ENCODE measurements around the gene SYT8.

SYT8 gene

DNA sequence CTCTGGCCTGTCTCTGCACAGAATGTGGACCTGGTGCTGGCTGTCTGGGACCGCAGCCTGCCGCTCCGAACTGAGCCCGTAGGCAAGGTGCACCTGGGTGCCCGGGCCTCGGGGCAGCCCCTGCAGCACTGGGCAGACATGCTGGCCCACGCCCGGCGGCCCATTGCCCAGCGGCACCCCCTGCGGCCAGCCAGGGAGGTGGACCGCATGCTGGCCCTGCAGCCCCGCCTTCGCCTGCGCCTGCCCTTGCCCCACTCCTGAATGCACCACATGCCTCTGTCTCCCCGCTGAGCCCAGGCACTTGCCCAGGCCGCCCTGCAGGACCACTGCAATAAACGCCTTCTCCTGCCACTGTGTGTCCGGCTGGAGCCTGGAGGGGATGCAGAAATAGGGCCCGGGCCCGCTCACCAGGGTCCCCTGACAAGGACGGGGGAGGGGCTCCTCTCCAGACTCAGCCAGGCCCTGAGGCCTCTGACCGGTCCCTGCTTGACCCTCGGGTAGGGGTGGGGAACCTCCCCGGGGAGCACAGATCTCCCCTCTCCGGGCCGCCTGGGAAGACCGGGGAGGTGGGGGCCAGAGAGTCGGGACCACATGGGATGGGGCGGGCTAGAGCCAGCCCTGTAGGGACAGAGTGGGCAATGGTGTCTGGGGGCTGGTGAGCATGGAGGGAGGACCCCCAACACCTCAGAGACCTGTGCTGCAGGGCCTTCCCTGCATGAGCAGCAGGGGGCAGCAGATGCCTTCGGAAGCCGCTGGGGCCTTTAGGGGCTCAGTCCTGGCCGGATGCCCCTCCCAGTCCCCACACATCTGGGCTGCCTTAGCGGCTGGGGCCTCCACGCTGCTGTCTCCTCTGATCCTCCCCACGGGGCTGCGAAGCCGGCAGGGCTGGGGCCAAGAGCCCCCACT lies 2.6 kb downstream of the SYT8 start:
- TF ChIP-seq, protein P1, sequence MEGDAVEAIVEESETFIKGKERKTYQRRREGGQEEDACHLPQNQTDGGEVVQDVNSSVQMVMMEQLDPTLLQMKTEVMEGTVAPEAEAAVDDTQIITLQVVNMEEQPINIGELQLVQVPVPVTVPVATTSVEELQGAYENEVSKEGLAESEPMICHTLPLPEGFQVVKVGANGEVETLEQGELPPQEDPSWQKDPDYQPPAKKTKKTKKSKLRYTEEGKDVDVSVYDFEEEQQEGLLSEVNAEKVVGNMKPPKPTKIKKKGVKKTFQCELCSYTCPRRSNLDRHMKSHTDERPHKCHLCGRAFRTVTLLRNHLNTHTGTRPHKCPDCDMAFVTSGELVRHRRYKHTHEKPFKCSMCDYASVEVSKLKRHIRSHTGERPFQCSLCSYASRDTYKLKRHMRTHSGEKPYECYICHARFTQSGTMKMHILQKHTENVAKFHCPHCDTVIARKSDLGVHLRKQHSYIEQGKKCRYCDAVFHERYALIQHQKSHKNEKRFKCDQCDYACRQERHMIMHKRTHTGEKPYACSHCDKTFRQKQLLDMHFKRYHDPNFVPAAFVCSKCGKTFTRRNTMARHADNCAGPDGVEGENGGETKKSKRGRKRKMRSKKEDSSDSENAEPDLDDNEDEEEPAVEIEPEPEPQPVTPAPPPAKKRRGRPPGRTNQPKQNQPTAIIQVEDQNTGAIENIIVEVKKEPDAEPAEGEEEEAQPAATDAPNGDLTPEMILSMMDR (IDR thresholded peaks at IDR 0.05; ENCODE audit: unreplicated experiment in 3 of 3), result peak; percentile 88 to 96 (median 92)
- Mint-ChIP-seq H3K4me3 (no peak overlapping the region), H3K4me1 (peaks cover 12% of the 10 kb centered on the region), H3K27ac (peak overlapping the region in 2 of 3 experiments; percentile 47 to 77), H3K27me3 (ENCODE audit: low read depth) (peaks cover 4% of the 10 kb centered on the region), H3K36me3 (ENCODE audit: low read depth) (no peaks in the 10 kb centered on the region), H3K9me3 (no peaks in the 10 kb centered on the region)

DNA sequence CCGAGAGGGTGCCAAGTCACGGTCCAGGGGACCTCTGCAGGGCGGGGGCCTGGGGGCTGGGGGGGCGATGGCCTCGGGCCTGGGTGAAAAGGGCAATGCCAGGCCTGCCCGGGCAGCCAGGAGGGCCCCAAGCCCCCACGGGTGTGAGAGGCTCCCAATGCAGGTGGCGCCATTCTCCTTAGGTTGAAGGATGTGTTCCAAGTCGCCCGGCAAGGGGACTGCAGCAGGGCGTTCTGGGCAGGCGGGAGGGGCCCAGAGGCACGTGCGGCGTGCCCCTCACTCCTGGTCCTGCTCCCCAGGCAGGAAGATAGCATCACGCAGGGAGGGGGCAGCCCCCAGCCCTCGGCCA lies 3.3 kb downstream of the SYT8 start:
- Mint-ChIP-seq H3K9me3 (no peaks in the 10 kb centered on the region), H3K27ac (peak overlapping the region in 1 of 3 experiments; percentile 47), H3K4me3 (no peak overlapping the region), H3K4me1 (peaks cover 9% of the 10 kb centered on the region), H3K27me3 (ENCODE audit: low read depth) (peaks cover 4% of the 10 kb centered on the region), H3K36me3 (ENCODE audit: low read depth) (no peaks in the 10 kb centered on the region)
- TF ChIP-seq, protein P1 (IDR thresholded peaks at IDR 0.05; ENCODE audit: unreplicated experiment in 3 of 3), result peak in 1 of 3 experiments; percentile 41

DNA sequence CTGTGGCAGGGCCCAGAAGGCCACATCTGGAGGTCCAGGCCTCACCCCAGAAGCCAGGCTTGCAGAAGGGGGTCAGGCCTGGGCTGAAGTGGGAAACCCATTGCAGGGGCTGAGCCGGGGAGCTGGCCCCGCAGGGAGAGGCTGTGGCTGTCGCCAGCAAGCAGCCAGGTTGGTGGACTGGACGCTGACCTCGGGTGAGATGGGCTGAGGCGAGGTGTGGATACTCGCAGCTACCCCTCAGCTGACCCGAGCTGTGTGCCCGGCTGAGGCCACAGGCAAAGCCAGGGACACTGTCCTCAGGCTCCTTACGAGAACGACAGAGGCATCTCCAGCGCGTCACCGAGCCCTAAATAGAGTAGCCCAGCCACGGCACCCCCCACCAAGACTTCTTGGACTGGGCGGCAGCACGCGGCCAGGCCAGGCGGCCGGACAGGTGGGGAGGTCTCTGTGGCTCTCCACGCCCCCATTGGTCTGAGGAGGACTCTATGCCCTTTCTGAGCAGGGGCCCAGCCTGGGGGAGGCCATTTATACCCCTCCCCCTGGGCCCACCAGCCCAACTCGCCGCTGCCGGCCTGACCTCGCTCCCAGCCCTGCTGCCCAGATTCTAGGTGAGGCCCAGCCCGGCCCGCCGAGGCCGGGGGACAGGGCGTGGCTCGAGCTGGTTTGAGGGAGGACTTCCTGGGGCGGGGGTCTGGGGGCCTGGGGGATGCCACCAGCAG lies 3.8 kb downstream of the SYT8 start, which contains the start of gene TNNI2:
Gene TNNI2 (plus strand): TSS at position 556 of the 719 bp plus-strand sequence. CDS start 716 bp downstream, outside the sequence.
- Mint-ChIP-seq H3K4me3 (peak within 1 kb of the TSS in 2 of 3 experiments; percentile 60 to 74), H3K36me3 (ENCODE audit: low read depth) (no peaks in the 10 kb centered on the region), H3K27me3 (ENCODE audit: low read depth) (peaks cover 2% of the 10 kb centered on the region), H3K27ac (peak within 1 kb of the TSS in 2 of 3 experiments; percentile 47 to 77), H3K4me1 (peaks cover 7% of the 10 kb centered on the region), H3K9me3 (no peaks in the 10 kb centered on the region)
- TF ChIP-seq, protein P1 (IDR thresholded peaks at IDR 0.05; ENCODE audit: unreplicated experiment in 3 of 3), result no peak

DNA sequence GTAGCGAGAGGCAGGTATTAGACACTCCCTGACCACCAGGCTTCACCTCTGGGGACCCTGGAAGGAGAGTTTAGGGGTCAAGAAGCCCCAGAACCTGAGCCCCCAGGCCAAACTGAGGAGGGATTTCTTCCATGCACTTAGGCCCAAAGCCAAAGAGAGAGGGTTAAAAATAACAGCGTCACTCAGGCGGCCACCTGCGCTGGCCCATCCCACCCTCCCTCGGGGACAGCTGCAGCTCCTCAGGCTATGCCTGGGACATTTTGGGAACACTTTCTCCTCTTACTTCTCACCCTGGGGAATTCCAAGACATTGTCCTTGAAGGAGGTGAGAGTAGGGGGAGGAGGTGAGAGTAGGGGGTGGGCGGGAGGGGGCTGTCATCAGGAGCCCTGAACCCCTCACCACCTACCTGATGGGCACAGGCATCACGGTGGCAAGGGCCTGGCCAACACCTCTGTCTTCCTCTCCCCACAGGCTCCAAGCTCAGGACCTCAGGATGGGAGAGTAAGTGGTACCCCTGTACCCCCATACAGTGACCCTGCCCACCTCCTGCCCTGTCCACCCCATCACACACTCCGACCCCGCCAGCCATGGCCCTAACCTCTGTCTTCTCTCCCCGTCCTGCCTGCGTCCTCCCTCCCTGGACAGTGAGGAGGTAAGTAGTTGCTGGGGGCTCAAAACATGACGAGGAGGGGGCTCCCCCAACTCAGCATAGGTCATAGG lies 4.6 kb downstream of the SYT8 start:
- Mint-ChIP-seq H3K36me3 (ENCODE audit: low read depth) (no peaks in the 10 kb centered on the region), H3K9me3 (no peaks in the 10 kb centered on the region), H3K27ac (peak overlapping the region in 1 of 3 experiments; percentile 52), H3K4me1 (peaks cover 6% of the 10 kb centered on the region), H3K4me3 (peak overlapping the region in 2 of 3 experiments; percentile 60 to 74), H3K27me3 (ENCODE audit: low read depth) (no peaks in the 10 kb centered on the region)
- TF ChIP-seq, protein P1 (IDR thresholded peaks at IDR 0.05; ENCODE audit: unreplicated experiment in 3 of 3), result no peak

DNA sequence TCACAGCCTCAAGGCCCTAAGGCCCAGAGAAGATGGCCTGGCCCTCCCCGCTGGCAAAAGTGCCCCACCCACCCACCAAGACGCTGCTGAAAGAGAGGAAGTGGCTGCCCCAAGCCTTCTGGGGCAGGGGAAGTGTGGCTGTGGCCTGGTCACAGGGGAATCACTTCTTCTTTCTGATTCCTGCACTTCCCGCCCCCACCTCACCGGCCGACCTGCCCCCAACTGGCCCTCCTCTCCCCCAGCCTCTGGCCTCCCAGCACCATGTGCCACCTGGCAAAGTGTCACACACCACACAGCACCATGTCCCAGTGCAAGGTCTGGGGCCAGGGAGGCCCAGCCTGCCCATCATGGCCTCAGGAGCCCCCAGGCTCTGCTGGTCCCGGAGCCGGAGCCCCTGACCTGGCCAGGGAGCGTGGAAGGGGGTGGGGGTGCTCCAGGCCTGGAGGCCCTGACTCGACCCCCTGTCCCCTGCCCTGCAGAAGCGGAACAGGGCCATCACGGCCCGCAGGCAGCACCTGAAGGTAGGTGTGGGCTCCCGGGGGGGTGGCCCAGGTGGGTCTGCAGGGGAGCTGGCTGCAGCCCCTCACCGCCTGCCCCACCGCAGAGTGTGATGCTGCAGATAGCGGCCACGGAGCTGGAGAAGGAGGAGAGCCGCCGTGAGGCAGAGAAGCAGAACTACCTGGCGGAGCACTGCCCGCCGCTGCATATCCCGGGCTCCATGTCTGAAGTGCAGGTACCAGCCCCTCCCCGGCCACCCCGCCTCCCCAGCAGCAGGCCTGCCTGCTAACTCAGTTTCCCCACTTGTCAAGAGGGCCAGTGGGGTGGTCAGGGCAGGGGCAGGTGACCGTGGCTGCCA lies 5.4 kb downstream of the SYT8 start:
- TF ChIP-seq, protein P1 (IDR thresholded peaks at IDR 0.05; ENCODE audit: unreplicated experiment in 3 of 3), result no peak
- H3K36me3 Mint-ChIP-seq (ENCODE audit: low read depth), result no peaks in the 10 kb centered on the region
- H3K4me1 Mint-ChIP-seq, result peaks cover 14% of the 10 kb centered on the region
- H3K4me3 Mint-ChIP-seq, result peak overlapping the region in 2 of 3 experiments; percentile 41 to 74
- no peaks in the 10 kb centered on the region for H3K9me3 Mint-ChIP-seq
- no peak overlapping the region for H3K27ac Mint-ChIP-seq
- H3K27me3 Mint-ChIP-seq (ENCODE audit: low read depth), result peaks cover 1% of the 10 kb centered on the region
